Fibroblast of skin of back (primary cell): ENCODE measurements around the gene SMAD3.

Experiments used
- DNase-seq: peaks from one replicate; pipeline ENCODE4 v3.0.0-alpha.2; 2013

SMAD3 gene

GRCh38 chr15:67097930-67098740 lies 32.7 kb downstream of the SMAD3 start:
- DNase-seq = peak; percentile 93

- peak; percentile 80 for DNase-seq
These were observed 33.4 kb downstream of the SMAD3 start for GRCh38 chr15:67098768-67099282.

GRCh38 chr15:67100124-67100791 lies 34.9 kb downstream of the SMAD3 start:
- no peak for DNase-seq

- DNase-seq = no peak
These were observed 35.6 kb downstream of the SMAD3 start for GRCh38 chr15:67100801-67101581.

- peak; percentile 91 for DNase-seq
These were observed 36.7 kb downstream of the SMAD3 start for GRCh38 chr15:67101911-67102598.

GRCh38 chr15:67102599-67102929 lies 37.2 kb downstream of the SMAD3 start:
- no peak for DNase-seq

- DNase-seq = no peak
These were observed 37.6 kb downstream of the SMAD3 start for GRCh38 chr15:67103021-67103420.

GRCh38 chr15:67103432-67103831 lies 38.0 kb downstream of the SMAD3 start:
- no peak for DNase-seq

- DNase-seq = no peak
These were observed 38.5 kb downstream of the SMAD3 start for GRCh38 chr15:67103869-67104268.

GRCh38 chr15:67104510-67104909 lies 39.1 kb downstream of the SMAD3 start:
- no peak for DNase-seq

GRCh38 chr15:67105065-67105951 lies 39.9 kb downstream of the SMAD3 start:
- peak; percentile 99 for DNase-seq

- no peak for DNase-seq
These were observed 40.8 kb downstream of the SMAD3 start for GRCh38 chr15:67105991-67106763.

- DNase-seq = no peak
These were observed 41.3 kb downstream of the SMAD3 start for GRCh38 chr15:67106764-67107013.

GRCh38 chr15:67107014-67107812 lies 41.8 kb downstream of the SMAD3 start:
- peak; percentile 100 for DNase-seq

GRCh38 chr15:67108122-67108961 lies 42.9 kb downstream of the SMAD3 start:
- DNase-seq = peak; percentile 53

GRCh38 chr15:67109141-67110034 lies 44.0 kb downstream of the SMAD3 start:
- DNase-seq = peak; percentile 99

GRCh38 chr15:67110361-67110781 lies 45.0 kb downstream of the SMAD3 start:
- no peak for DNase-seq
